ENCODE data around the gene MAPK7.
"Not testable (repeated sequence)": the region's sequence is repeated elsewhere in the genome, so short reads cannot be mapped to it uniquely, and the experiment has no call there.

MAPK7 gene

DNA sequence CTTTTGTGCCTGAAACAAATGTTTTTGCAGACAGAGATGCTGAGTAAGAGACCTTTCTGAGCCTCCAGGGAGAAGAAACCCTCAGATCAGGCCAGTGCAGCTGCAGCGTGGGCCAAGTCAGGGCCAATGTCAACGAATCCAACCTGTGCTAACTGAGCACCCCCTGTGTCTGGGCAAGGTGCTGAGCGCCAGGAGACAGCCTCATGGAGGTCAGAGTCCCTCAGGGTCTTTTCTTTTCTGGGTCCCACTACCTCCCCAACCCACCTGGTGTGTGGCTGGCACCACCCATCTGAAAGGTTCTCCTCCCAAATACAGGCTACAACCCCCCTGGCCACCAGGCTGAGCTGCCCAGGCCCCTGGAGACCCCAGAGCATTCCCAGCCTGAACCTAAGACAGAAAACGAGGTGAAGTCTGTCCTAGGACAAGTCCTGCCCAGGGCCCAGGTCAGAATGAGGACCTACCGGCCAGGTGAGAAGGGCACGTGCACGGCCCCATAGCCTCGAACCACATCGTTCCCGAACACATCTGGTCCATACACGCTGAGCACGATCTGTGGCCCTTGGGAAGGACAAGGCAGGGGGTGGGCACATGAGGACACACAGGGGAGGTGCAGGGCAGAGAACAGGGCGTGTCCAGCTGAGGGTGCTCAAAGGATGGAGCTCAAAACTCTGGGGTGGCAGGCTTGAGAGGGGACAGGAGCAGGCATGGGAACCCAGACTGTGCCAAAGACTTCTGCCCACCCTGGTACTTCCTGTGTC lies 30.8 kb upstream of the MAPK7 start:
- TF ChIP-seq, protein P1, sequence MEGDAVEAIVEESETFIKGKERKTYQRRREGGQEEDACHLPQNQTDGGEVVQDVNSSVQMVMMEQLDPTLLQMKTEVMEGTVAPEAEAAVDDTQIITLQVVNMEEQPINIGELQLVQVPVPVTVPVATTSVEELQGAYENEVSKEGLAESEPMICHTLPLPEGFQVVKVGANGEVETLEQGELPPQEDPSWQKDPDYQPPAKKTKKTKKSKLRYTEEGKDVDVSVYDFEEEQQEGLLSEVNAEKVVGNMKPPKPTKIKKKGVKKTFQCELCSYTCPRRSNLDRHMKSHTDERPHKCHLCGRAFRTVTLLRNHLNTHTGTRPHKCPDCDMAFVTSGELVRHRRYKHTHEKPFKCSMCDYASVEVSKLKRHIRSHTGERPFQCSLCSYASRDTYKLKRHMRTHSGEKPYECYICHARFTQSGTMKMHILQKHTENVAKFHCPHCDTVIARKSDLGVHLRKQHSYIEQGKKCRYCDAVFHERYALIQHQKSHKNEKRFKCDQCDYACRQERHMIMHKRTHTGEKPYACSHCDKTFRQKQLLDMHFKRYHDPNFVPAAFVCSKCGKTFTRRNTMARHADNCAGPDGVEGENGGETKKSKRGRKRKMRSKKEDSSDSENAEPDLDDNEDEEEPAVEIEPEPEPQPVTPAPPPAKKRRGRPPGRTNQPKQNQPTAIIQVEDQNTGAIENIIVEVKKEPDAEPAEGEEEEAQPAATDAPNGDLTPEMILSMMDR (IDR thresholded peaks at IDR 0.05; ENCODE audit: borderline replicate concordance, insufficient read depth, low read depth, low read length), result no peak
- no peak overlapping the region for H3K4me3 ChIP-seq (ENCODE audit: low read depth, low read length)

DNA sequence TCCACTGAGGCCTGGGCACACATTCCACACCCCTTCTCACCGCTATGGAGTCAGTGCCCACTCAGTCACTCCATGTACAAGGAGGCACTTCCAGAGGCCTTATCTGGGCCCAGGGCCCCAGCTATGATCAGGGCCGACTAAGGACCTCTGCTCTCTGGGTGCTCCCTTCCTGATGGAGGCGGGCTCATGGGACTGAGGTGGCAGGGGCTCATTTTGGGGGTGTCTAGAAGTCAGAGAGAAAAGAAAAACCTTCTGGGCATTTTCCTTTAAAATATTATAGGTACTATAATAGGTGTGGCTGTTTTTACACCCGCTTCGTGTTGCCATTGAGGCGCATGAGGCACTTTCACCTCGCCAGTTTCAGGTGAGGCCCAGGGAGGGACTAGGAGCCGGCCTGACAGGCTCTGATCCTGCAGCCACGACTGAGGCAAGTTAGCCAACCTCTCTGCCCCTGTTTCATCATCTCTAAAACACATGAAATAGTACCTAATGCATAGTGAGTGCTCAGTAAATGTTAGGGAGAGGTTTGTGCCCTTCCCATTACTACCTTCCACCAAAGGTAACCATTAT lies 30.1 kb upstream of the MAPK7 start:
- H3K4me3 ChIP-seq (ENCODE audit: low read depth, low read length), result no peak overlapping the region
- TF ChIP-seq, protein P1 (IDR thresholded peaks at IDR 0.05; ENCODE audit: borderline replicate concordance, insufficient read depth, low read depth, low read length), result no peak

DNA sequence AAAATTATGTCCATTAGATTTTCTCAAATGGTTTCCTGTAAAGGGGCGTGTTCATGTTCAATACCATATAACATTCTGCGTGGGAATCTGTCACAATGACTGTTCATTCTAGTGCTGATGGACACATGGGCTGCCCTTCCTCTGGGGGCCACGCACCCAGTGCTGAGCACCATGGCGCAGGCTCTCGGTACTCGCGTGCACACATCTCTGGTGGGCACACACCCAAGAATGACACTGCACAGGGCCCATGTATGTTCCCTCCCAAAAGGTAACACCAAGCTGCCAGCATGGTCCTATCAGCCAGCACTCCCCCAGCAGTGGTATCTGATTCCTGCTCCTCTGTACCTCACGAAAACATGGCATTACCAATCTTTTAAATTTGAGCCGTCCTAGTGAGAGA lies 29.5 kb upstream of the MAPK7 start:
- TF ChIP-seq, protein P1 (IDR thresholded peaks at IDR 0.05; ENCODE audit: borderline replicate concordance, insufficient read depth, low read depth, low read length), result no peak

DNA sequence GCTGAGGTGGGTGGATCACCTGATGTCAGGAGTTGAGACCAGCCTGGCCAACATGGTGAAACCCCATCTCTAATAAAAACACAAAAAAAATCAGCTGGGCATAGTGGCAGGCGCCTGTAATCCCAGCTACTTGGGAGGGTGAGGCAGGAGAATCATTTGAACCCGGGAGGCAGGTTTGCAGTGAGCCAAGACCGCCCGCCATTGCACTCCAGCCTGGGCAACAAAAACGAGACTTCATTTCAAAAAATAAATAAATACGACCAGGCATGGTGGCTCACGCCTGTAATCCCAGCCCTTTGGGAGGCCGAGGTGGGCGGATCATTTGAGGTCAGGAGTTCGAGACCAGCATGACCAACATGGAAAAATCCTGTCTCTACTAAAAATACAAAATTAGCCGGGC lies 24.9 kb upstream of the MAPK7 start:
- not testable (repeated sequence) for H3K4me3 ChIP-seq (ENCODE audit: low read depth, low read length)

More for the DNA sequence above, 29.5 kb upstream of the MAPK7 start:
- no peak overlapping the region for H3K4me3 ChIP-seq (ENCODE audit: low read depth, low read length)

DNA sequence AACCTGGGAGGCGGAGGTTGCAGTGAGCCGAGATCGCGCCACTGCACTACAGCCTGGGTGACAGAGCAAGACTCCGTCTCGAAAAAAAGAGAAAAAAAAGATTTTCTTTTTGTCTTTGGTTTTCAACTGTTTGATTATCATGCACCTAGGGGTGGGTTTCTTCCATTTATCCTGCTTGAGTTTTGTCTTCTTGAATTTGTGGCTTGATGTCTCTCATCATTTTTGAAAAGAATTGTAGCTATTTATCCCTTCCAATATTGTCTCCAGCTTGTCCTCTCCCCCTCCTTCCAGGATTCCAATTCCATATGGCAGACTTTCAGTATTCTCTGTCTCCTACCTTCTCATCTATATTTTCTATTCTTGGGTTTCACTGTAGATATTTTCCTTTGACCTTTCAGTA lies 23.6 kb upstream of the MAPK7 start:
- H3K4me3 ChIP-seq (ENCODE audit: low read depth, low read length), result no peak overlapping the region
- TF ChIP-seq, protein P1 (IDR thresholded peaks at IDR 0.05; ENCODE audit: borderline replicate concordance, insufficient read depth, low read depth, low read length), result no peak

DNA sequence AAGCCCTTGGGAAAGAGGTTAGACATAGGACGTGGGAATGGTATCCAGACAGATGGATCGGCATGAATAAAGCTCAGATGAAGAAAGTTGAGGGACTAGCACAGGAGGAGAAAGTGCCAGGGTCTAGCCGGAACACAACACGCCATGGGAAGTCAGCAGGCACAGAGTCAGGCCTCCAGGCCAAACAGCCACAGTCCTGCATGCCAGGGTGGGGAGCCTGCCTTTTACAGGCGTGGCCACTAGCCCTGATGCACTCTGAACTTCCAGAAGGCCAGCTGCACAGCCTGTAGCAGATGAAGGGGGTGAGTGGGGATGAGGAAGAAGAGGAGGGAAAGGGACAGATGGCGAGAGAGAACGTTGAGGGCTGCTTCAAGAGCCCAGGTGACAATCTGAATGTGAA lies 20.9 kb upstream of the MAPK7 start:
- H3K4me3 ChIP-seq (ENCODE audit: low read depth, low read length), result no peak overlapping the region
- TF ChIP-seq, protein P1 (IDR thresholded peaks at IDR 0.05; ENCODE audit: borderline replicate concordance, insufficient read depth, low read depth, low read length), result no peak

DNA sequence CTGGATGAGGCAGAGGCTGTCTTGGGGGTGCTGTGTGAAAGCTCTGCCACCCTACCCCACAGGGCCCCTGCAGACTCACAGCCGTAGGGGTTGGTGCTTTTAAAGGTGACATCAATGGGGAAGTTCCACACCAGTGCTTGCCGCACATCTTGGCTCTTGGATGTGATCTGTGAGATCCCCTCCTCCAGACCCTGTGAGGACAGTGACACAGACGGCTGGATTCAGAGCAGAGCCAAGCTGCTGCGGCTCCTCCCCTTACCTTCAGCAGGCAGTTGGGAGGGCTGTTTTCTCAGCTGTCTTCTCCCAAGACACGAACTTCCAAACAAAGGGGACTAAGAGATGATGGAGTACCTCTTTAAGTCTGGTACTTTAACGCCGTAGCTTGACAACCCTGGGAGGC lies 20.5 kb upstream of the MAPK7 start:
- TF ChIP-seq, protein P1 (IDR thresholded peaks at IDR 0.05; ENCODE audit: borderline replicate concordance, insufficient read depth, low read depth, low read length), result no peak
- H3K4me3 ChIP-seq (ENCODE audit: low read depth, low read length), result no peak overlapping the region

All from GM12875 (cell line).